ENCODE measurements around the gene UCP2. TPM values are rescaled to one million over a fixed set of nuclear protein-coding genes. Genes with fewer than 3 reads are reported as not detected.

Gene UCP2
- total and polyA plus RNA-seq, 9 of the 15 experiments (the other 6 are each of a cell fraction or from before 2014, with no cell fraction given): 19.2 to 216 (median 87.9) TPM

GRCh38 chr11:73990730-73991129, 8.1 kb upstream of the UCP2 start:
- H3K4me1 ChIP-seq (replicated peaks in 1 of 2; ENCODE audit: control insufficient read depth in 2 of 2, insufficient read depth in 2 of 2, low read length in 2 of 2): peaks cover 0 to 2% of the 10 kb centered on the region in 2 experiments; a peak in 1 of 5 replicates
- H3K36me3 ChIP-seq (ENCODE audit: control insufficient read depth, insufficient read depth, low read length): no peaks in the 10 kb centered on the region
- 32% methylated on average over 2 of the region's 2 CpGs for WGBS (ENCODE audit: insufficient coverage, low coverage, missing lambda C conversion rate)
- DNase-seq (ENCODE audit: extremely low read depth in 1 of 4, low spot score in 3 of 4): no peak
- ATAC-seq: no peak
- no peaks in the 10 kb centered on the region for H3K79me2 ChIP-seq (ENCODE audit: control insufficient read depth, insufficient read depth, low read length)
- intact Hi-C loops (cut with micrococcal nuclease): no loop called here
- H3K9me3 ChIP-seq (replicated peaks; ENCODE audit: control insufficient read depth, insufficient read depth, low read depth, low read length): no peaks in the 10 kb centered on the region
- ChIA-PET CTCF (ENCODE audit: low intra/inter-chr PET ratio) (no interaction called here), POLR2A (interaction anchor here (1.5 kb wide), 1 partner anchor 18 kb away, joined by 4 read pairs; no protein-coding TSS in a partner anchor)
- no peak overlapping the region for H3K4me2 ChIP-seq (ENCODE audit: insufficient read depth, low read length)
- H3K27ac ChIP-seq (ENCODE audit: extremely low read depth, low read depth, low read length): no peak overlapping the region
- in situ Hi-C loops (cut with MboI): no loop called here
- no peaks in the 10 kb centered on the region for H4K20me1 ChIP-seq (replicated peaks; ENCODE audit: control insufficient read depth, insufficient read depth, low read length)
- no peak for TF ChIP-seq ZBTB1 (CRISPR knock-in tag; IDR thresholded peaks at IDR 0.05; ENCODE audit: borderline replicate concordance, low read depth)
- no peak for TF ChIP-seq ZC3H4 (CRISPR knock-in tag; IDR thresholded peaks at IDR 0.05; ENCODE audit: borderline replicate concordance)
- TF ChIP-seq, protein P1, sequence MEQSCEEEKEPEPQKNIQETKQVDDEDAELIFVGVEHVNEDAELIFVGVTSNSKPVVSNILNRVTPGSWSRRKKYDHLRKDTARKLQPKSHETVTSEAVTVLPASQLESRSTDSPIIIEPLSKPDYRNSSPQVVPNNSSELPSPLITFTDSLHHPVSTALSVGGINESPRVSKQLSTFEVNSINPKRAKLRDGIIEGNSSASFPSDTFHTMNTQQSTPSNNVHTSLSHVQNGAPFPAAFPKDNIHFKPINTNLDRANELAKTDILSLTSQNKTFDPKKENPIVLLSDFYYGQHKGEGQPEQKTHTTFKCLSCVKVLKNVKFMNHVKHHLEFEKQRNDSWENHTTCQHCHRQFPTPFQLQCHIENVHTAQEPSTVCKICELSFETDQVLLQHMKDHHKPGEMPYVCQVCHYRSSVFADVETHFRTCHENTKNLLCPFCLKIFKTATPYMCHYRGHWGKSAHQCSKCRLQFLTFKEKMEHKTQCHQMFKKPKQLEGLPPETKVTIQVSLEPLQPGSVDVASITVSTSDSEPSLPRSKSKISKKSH (CRISPR knock-in tag; IDR thresholded peaks at IDR 0.05): no peak
- no peak for TF ChIP-seq FOXP4 (CRISPR knock-in tag; IDR thresholded peaks at IDR 0.05; ENCODE audit: borderline replicate concordance)
- no peak for TF ChIP-seq ZNF24 (IDR thresholded peaks at IDR 0.05)
- TF ChIP-seq MCM2 (IDR thresholded peaks at IDR 0.05; ENCODE audit: low read depth): no peak
- TF ChIP-seq, protein P2, sequence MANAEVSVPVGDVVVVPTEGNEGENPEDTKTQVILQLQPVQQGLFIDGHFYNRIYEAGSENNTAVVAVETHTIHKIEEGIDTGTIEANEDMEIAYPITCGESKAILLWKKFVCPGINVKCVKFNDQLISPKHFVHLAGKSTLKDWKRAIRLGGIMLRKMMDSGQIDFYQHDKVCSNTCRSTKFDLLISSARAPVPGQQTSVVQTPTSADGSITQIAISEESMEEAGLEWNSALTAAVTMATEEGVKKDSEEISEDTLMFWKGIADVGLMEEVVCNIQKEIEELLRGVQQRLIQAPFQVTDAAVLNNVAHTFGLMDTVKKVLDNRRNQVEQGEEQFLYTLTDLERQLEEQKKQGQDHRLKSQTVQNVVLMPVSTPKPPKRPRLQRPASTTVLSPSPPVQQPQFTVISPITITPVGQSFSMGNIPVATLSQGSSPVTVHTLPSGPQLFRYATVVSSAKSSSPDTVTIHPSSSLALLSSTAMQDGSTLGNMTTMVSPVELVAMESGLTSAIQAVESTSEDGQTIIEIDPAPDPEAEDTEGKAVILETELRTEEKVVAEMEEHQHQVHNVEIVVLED (CRISPR knock-in tag; IDR thresholded peaks at IDR 0.05): no peak
- TF ChIP-seq CBX2 (IDR thresholded peaks at IDR 0.05; ENCODE audit: insufficient read depth, low read length, poor library complexity, severe bottlenecking): no peak
- TF ChIP-seq TAF1 (IDR thresholded peaks at IDR 0.05; ENCODE audit: control insufficient read depth, extremely low read depth, insufficient read depth, low read length, severe bottlenecking): no peak
- no peak for TF ChIP-seq NFE2L1 (tag; IDR thresholded peaks at IDR 0.05; ENCODE audit: borderline replicate concordance, low read depth)
- no peak for TF ChIP-seq GATAD2A (IDR thresholded peaks at IDR 0.05)
- no peak for TF ChIP-seq KHSRP (IDR thresholded peaks at IDR 0.05)
- TF ChIP-seq, protein P3, sequence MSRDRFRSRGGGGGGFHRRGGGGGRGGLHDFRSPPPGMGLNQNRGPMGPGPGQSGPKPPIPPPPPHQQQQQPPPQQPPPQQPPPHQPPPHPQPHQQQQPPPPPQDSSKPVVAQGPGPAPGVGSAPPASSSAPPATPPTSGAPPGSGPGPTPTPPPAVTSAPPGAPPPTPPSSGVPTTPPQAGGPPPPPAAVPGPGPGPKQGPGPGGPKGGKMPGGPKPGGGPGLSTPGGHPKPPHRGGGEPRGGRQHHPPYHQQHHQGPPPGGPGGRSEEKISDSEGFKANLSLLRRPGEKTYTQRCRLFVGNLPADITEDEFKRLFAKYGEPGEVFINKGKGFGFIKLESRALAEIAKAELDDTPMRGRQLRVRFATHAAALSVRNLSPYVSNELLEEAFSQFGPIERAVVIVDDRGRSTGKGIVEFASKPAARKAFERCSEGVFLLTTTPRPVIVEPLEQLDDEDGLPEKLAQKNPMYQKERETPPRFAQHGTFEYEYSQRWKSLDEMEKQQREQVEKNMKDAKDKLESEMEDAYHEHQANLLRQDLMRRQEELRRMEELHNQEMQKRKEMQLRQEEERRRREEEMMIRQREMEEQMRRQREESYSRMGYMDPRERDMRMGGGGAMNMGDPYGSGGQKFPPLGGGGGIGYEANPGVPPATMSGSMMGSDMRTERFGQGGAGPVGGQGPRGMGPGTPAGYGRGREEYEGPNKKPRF (IDR thresholded peaks at IDR 0.05; ENCODE audit: low read depth, low read length): no peak
- BruUV-seq (replicated peaks): no TSS peak
- no peak for FAIRE-seq
- no peaks in the 10 kb centered on the region for H3K27me3 ChIP-seq (ENCODE audit: control insufficient read depth in 2 of 2, insufficient read depth in 2 of 2, low read length in 2 of 2)
- H3K9ac ChIP-seq (ENCODE audit: insufficient read depth in 1 of 2, low read depth in 2 of 2, low read length in 2 of 2): no peak overlapping the region
- no peaks in the 10 kb centered on the region for H3K9me1 ChIP-seq (ENCODE audit: control insufficient read depth, insufficient read depth, low read length)
- H2AFZ ChIP-seq (ENCODE audit: low read depth, low read length): peak overlapping the region; percentile 70; the same call in 1 of the 2 replicates
- H3K4me3 ChIP-seq: no peak overlapping the region

Measured in K562 (cell line).